ENCODE results near the gene ANKMY2.

DNA sequence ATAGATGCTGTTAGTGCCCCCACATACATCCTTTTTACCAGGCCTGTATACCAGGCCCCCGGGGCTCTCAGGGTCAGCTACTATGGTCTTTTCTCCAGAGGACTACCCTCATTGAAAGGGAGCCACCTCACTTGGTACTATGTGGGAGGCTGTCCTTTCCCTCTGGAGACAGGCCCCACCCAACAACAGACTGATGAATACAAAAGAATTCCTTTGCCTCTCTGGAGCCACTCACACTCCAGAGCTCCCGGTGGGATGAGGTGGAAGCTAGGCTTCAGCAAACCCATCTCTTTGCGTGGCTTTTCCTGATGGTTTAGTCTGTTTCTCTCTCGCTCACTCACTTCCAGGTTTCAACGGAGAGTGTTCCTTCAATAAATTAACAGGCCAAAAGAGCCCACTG, 30.3 kb downstream of the ANKMY2 start:
- TF ChIP-seq CTCF (IDR thresholded peaks at IDR 0.05), result no peak
- TF ChIP-seq POLR2A (IDR thresholded peaks at IDR 0.05), result no peak
